GM13977 (cell line): ENCODE data around the gene SLC1A6.
"Not testable (repeated sequence)": the region's sequence is repeated elsewhere in the genome, so short reads cannot be mapped to it uniquely, and the experiment has no call there.

Experiments used
- DNase-seq: peaks from one replicate; pipeline ENCODE4 v3.0.0; 2012; ENCODE audit warnings: low spot score
- CTCF ChIP-seq: IDR thresholded peaks from 2 replicates; pipeline ENCODE4 v1.5.1; 2012; ENCODE audit warnings: mild to moderate bottlenecking, control low read depth; ENCODE audit not compliant: insufficient read depth; ENCODE audit errors: extremely low read depth, missing control alignments
- in situ Hi-C: fragments of 300-500 bp; cut with MboI; formaldehyde crosslinking; loops from one replicate; pipeline ENCODE4 v1.12.0; 2022; ENCODE audit warnings: low sequenced_read_pairs, low pct_unique_long_range_greater_than_20kb, mixed read lengths, inconsistent platforms; ENCODE audit not compliant: unreplicated experiment

SLC1A6 gene

GRCh38 chr19:14959263-14959662 lies 20.4 kb downstream of the SLC1A6 start:
- no peak for DNase-seq
- in situ Hi-C loops = no loop called here
- TF ChIP-seq CTCF = no peak

- no peak for DNase-seq
- in situ Hi-C loops = no loop called here
- no peak for TF ChIP-seq CTCF
Measured at GRCh38 chr19:14957464-14957863, 22.2 kb downstream of the SLC1A6 start.

- DNase-seq = no peak
Measured at GRCh38 chr19:14954071-14954655, 25.5 kb downstream of the SLC1A6 start.

GRCh38 chr19:14952767-14953166 lies 26.9 kb downstream of the SLC1A6 start:
- in situ Hi-C loops = no loop called here
- TF ChIP-seq CTCF = no peak
- no peak for DNase-seq

More at GRCh38 chr19:14954071-14954655, 25.5 kb downstream of the SLC1A6 start:
- no peak for TF ChIP-seq CTCF
- in situ Hi-C loops = no loop called here

- DNase-seq = no peak
- in situ Hi-C loops = no loop called here
- TF ChIP-seq CTCF = no peak
Measured at GRCh38 chr19:14950421-14950820, 29.2 kb downstream of the SLC1A6 start.

- in situ Hi-C loops = no loop called here
- no peak for DNase-seq
Measured at GRCh38 chr19:14949876-14950275, 29.8 kb downstream of the SLC1A6 start.

GRCh38 chr19:14949413-14949812 lies 30.3 kb downstream of the SLC1A6 start:
- in situ Hi-C loops, DNase-seq: not testable (repeated sequence)

More at GRCh38 chr19:14949876-14950275, 29.8 kb downstream of the SLC1A6 start:
- no peak for TF ChIP-seq CTCF
